ENCODE results near the gene SPOP.

SPOP gene

GRCh38 chr17:49597436-49597835 is 80.5 kb downstream of the SPOP start:
- TF ChIP-seq POLR2AphosphoS5 (IDR thresholded peaks at IDR 0.05; ENCODE audit: low read depth, low read length) (no peak), TAF1 (IDR thresholded peaks at IDR 0.05; ENCODE audit: borderline replicate concordance, insufficient read depth, low read length) (no peak), FOXP2 (optimal IDR thresholded peaks at IDR 0.05; ENCODE audit: borderline replicate concordance, extremely low read depth, extremely low read length, insufficient read depth) (no peak), SIN3A (IDR thresholded peaks at IDR 0.05; ENCODE audit: borderline replicate concordance, insufficient read depth, low read length) (no peak)
- TF ChIP-seq, protein P1, sequence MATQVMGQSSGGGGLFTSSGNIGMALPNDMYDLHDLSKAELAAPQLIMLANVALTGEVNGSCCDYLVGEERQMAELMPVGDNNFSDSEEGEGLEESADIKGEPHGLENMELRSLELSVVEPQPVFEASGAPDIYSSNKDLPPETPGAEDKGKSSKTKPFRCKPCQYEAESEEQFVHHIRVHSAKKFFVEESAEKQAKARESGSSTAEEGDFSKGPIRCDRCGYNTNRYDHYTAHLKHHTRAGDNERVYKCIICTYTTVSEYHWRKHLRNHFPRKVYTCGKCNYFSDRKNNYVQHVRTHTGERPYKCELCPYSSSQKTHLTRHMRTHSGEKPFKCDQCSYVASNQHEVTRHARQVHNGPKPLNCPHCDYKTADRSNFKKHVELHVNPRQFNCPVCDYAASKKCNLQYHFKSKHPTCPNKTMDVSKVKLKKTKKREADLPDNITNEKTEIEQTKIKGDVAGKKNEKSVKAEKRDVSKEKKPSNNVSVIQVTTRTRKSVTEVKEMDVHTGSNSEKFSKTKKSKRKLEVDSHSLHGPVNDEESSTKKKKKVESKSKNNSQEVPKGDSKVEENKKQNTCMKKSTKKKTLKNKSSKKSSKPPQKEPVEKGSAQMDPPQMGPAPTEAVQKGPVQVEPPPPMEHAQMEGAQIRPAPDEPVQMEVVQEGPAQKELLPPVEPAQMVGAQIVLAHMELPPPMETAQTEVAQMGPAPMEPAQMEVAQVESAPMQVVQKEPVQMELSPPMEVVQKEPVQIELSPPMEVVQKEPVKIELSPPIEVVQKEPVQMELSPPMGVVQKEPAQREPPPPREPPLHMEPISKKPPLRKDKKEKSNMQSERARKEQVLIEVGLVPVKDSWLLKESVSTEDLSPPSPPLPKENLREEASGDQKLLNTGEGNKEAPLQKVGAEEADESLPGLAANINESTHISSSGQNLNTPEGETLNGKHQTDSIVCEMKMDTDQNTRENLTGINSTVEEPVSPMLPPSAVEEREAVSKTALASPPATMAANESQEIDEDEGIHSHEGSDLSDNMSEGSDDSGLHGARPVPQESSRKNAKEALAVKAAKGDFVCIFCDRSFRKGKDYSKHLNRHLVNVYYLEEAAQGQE (IDR thresholded peaks at IDR 0.05; ENCODE audit: insufficient read depth in 1 of 2, low read depth in 2 of 2, low read length in 2 of 2), result no peak

DNA sequence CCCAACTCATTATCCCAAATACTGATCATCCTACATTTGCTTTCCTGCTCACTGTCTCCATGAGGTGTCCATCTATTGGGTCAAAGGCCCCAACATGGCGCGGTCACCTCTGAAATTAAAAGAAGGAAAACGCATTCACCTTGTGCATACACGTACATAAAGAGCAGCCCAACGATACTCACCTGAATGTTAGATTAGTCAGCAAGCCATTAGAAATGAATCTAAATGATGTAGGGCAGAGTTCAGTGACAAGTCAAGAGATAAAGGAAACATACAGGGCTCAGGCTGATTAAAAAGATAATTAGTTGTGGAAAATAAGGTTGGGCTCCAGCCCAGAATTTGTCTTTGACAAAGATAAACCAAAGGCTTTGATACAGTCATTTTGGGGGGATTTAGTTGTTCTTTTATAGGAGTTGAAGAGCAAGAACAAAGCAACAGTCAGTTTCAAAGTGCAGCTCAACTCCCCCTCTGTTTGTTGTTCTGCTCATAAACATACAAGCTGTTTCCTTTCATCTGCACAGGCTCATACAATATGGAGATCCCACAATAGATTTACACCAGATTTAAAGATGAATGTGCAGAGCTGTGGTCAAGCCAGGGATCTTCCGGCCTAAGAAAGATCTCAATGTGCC is 81.2 kb downstream of the SPOP start:
- no peak for TF ChIP-seq SIN3A (IDR thresholded peaks at IDR 0.05; ENCODE audit: borderline replicate concordance, insufficient read depth, low read length)
- no peak for TF ChIP-seq TAF1 (IDR thresholded peaks at IDR 0.05; ENCODE audit: borderline replicate concordance, insufficient read depth, low read length)
- no peak for TF ChIP-seq POLR2AphosphoS5 (IDR thresholded peaks at IDR 0.05; ENCODE audit: low read depth, low read length)
- TF ChIP-seq, protein P1 (IDR thresholded peaks at IDR 0.05; ENCODE audit: insufficient read depth in 1 of 2, low read depth in 2 of 2, low read length in 2 of 2), result no peak
- no peak for TF ChIP-seq FOXP2 (optimal IDR thresholded peaks at IDR 0.05; ENCODE audit: borderline replicate concordance, extremely low read depth, extremely low read length, insufficient read depth)

- no peak for TF ChIP-seq TAF1 (IDR thresholded peaks at IDR 0.05; ENCODE audit: borderline replicate concordance, insufficient read depth, low read length)
- TF ChIP-seq, protein P1 (IDR thresholded peaks at IDR 0.05; ENCODE audit: insufficient read depth in 1 of 2, low read depth in 2 of 2, low read length in 2 of 2), result no peak
- TF ChIP-seq POLR2AphosphoS5 (IDR thresholded peaks at IDR 0.05; ENCODE audit: low read depth, low read length), result no peak
- no peak for TF ChIP-seq FOXP2 (optimal IDR thresholded peaks at IDR 0.05; ENCODE audit: borderline replicate concordance, extremely low read depth, extremely low read length, insufficient read depth)
These were observed 81.9 kb downstream of the SPOP start for GRCh38 chr17:49595980-49596379.

DNA sequence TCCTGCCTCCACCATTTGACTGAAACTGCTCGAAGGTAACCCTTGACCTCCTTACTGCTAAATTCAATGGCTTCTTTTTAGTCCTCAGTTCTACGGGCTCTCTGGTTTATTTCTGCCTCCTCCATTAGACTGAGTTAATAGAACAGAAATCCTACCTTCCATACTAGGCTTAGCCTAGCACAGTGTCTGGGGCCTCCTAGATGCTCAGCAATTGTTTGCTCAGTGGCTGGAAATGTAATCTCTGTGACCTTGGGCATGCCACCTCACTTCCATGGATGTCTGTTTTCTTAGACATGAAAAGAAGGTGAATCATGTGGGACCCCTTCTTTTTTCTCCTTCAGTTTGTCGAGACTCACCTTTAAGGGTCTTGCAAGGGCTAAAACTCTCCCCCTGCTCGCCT is 82.6 kb downstream of the SPOP start:
- TF ChIP-seq SIN3A (IDR thresholded peaks at IDR 0.05; ENCODE audit: borderline replicate concordance, insufficient read depth, low read length), result no peak
- TF ChIP-seq, protein P1 (IDR thresholded peaks at IDR 0.05; ENCODE audit: insufficient read depth in 1 of 2, low read depth in 2 of 2, low read length in 2 of 2), result no peak
- TF ChIP-seq FOXP2 (optimal IDR thresholded peaks at IDR 0.05; ENCODE audit: borderline replicate concordance, extremely low read depth, extremely low read length, insufficient read depth), result no peak
- no peak for TF ChIP-seq TAF1 (IDR thresholded peaks at IDR 0.05; ENCODE audit: borderline replicate concordance, insufficient read depth, low read length)
- no peak for TF ChIP-seq POLR2AphosphoS5 (IDR thresholded peaks at IDR 0.05; ENCODE audit: low read depth, low read length)
